Activated CD4-positive, CD25-positive, alpha-beta regulatory T cell (primary cell): ENCODE measurements around the gene RBM38.

Experiments
- DNase-seq, 4 experiments: peaks; one replicate each; lab custom pipeline; 2025; lab: John Stamatoyannopoulos, UW

RBM38 gene

GRCh38 chr20:57451795-57452661 lies 60.8 kb downstream of the RBM38 start:
- DNase-seq = no peak

GRCh38 chr20:57455386-57455785 lies 64.2 kb downstream of the RBM38 start:
- DNase-seq = no peak

- DNase-seq = no peak
Measured at GRCh38 chr20:57456116-57456515, 64.9 kb downstream of the RBM38 start.

- DNase-seq = no peak
Measured at GRCh38 chr20:57457243-57458095, 66.3 kb downstream of the RBM38 start.

- DNase-seq = no peak
Measured at GRCh38 chr20:57458400-57459160, 67.4 kb downstream of the RBM38 start.
